ENCODE measurements around the gene AQP2.
A peak's percentile ranks its signal among the peaks of the same experiment; 100 is the strongest.

Gene AQP2

GRCh38 chr12:49950273-49951251 lies at the start of gene AQP2:
Gene AQP2, plus strand, starts transcription at chr12:49950737. Its CDS starts 94 bp downstream, at chr12:49950831.
- DNase-seq (ENCODE audit: low read depth in 2 of 2), result no peak

- no peak for DNase-seq (ENCODE audit: low read depth in 2 of 2)
Observed at GRCh38 chr12:49901026-49901425, 49.5 kb upstream of the AQP2 start.

GRCh38 chr12:49901986-49902385 lies 48.6 kb upstream of the AQP2 start:
- no peak for DNase-seq (ENCODE audit: low read depth in 2 of 2)

GRCh38 chr12:49902399-49903350 lies 47.9 kb upstream of the AQP2 start:
- DNase-seq (ENCODE audit: low read depth in 2 of 2), result no peak

- DNase-seq (ENCODE audit: low read depth in 2 of 2), result no peak
Observed at GRCh38 chr12:49903351-49903699, 47.2 kb upstream of the AQP2 start.

GRCh38 chr12:49903700-49904423 lies 46.7 kb upstream of the AQP2 start, which contains the start of gene FAIM2:
Gene FAIM2, minus strand, starts transcription at chr12:49903900. Its CDS starts 108 bp downstream, at chr12:49903792.
- DNase-seq (ENCODE audit: low read depth in 2 of 2), result peak; percentile 17 to 27

- no peak for DNase-seq (ENCODE audit: low read depth in 2 of 2)
Observed at GRCh38 chr12:49904601-49905000, 45.9 kb upstream of the AQP2 start.

- DNase-seq (ENCODE audit: low read depth in 2 of 2), result no peak
Observed at GRCh38 chr12:49905718-49906314, 44.7 kb upstream of the AQP2 start.

- no peak for DNase-seq (ENCODE audit: low read depth in 2 of 2)
Observed at GRCh38 chr12:49907352-49907751, 43.2 kb upstream of the AQP2 start.

- DNase-seq (ENCODE audit: low read depth in 2 of 2), result no peak
Observed at GRCh38 chr12:49909356-49909755, 41.2 kb upstream of the AQP2 start.

- DNase-seq (ENCODE audit: low read depth in 2 of 2), result peak; percentile 7 to 9
Observed at GRCh38 chr12:49909826-49910225, 40.7 kb upstream of the AQP2 start.

- DNase-seq (ENCODE audit: low read depth in 2 of 2), result no peak
Observed at GRCh38 chr12:49910331-49911212, 40.0 kb upstream of the AQP2 start.

- DNase-seq (ENCODE audit: low read depth in 2 of 2), result no peak
Observed at GRCh38 chr12:49911213-49911605, 39.3 kb upstream of the AQP2 start.

- DNase-seq (ENCODE audit: low read depth in 2 of 2), result no peak
Observed at GRCh38 chr12:49912345-49913255, 37.9 kb upstream of the AQP2 start.

- DNase-seq (ENCODE audit: low read depth in 2 of 2), result no peak
Observed at GRCh38 chr12:49916129-49916919, 34.2 kb upstream of the AQP2 start.

- DNase-seq (ENCODE audit: low read depth in 2 of 2), result no peak
Observed at GRCh38 chr12:49917166-49917787, 33.3 kb upstream of the AQP2 start.

GRCh38 chr12:49917788-49918173 lies 32.8 kb upstream of the AQP2 start:
- DNase-seq (ENCODE audit: low read depth in 2 of 2), result no peak

Measured in stimulated activated CD8-positive, alpha-beta memory T cell treated with anti-CD3 and anti-CD28 coated beads, Interleukin-2, amount 100 ng/mL, for 48 hours (primary cell).